GM12878 (cell line): ENCODE data around the gene MCM3. TPM values are rescaled to one million over a fixed set of nuclear protein-coding genes. Genes with fewer than 3 reads are reported as not detected.

Source experiments
- ATAC-seq: fragments of 200-7000 bp; cut with Tn5 transposase; 3 replicates; pipeline ENCODE4 v1.9.1; 2020; ENCODE audit warnings: mild to moderate bottlenecking, moderate library complexity
- BruUV-seq: library from RNA; stranded (reverse); fragments of 400-500 nt; replicated peaks from 2 replicates; lab custom pipeline; 2021; lab: Mats Ljungman, UMichigan
- CTCF ChIA-PET: fragments of 300-600 bp; sonication (Branson Sonifier 250); formaldehyde crosslinking; extraction: SDS; loops from one replicate; lab custom pipeline; 2021; ENCODE audit warnings: inconsistent platforms; lab: Yijun Ruan, JAX
- POLR2A ChIA-PET: fragments of 350-600 bp; formaldehyde crosslinking; extraction: SDS; loops from one replicate; lab custom pipeline; 2021; ENCODE audit warnings: inconsistent platforms; lab: Charles Lee
- RAD21 ChIA-PET: fragments of 300-600 bp; sonication (Branson Sonifier 250); formaldehyde crosslinking; loops from one replicate; lab custom pipeline; 2023; ENCODE audit warnings: antibody characterized with exemption; ENCODE audit not compliant: unreplicated experiment; lab: Charles Lee
- SMC1A ChIA-PET: fragments of 300-600 bp; sonication (Branson Sonifier 250); formaldehyde crosslinking; loops from one replicate; lab custom pipeline; 2023; ENCODE audit not compliant: unreplicated experiment, uncharacterized antibody; lab: Charles Lee
- DNase-seq: peaks from one replicate; pipeline ENCODE4 v3.0.0-alpha.2; 2011; ENCODE audit warnings: low read depth, low spot score
- FAIRE-seq: peaks from 3 replicates; lab custom pipeline; 2011; peaks lifted over from hg19 to GRCh38; lab: Jason Lieb, UNC
- H2AFZ ChIP-seq: 2 replicates; pipeline ENCODE4 v1.6.0; 2011; ENCODE audit warnings: low read depth, low read length, control low read depth; ENCODE audit not compliant: control insufficient read depth
- H3K27ac ChIP-seq: 2 replicates; pipeline ENCODE4 v1.5.1; 2011; ENCODE audit warnings: control low read depth; ENCODE audit not compliant: control insufficient read depth, insufficient read depth
- H3K27me3 ChIP-seq, 2 experiments: replicated peaks in 1 of 2; 2 replicates each; pipeline versions ENCODE4 v1.6.0 to v1.6.1; 2011; ENCODE audit warnings: low read length in 1 of 2; ENCODE audit not compliant: control insufficient read depth in 2 of 2, insufficient read depth in 2 of 2
- H3K36me3 ChIP-seq, 2 experiments: 2 replicates each; pipeline ENCODE4 v1.5.1; 2011; ENCODE audit warnings: low read length in 1 of 2; ENCODE audit not compliant: control insufficient read depth in 2 of 2, insufficient read depth in 2 of 2
- H3K4me1 ChIP-seq: 2 replicates; pipeline ENCODE4 v1.6.1; 2011; ENCODE audit warnings: mild to moderate bottlenecking, low read length, moderate library complexity, mixed read lengths; ENCODE audit not compliant: control insufficient read depth, insufficient read depth
- H3K4me2 ChIP-seq: 2 replicates; pipeline ENCODE4 v1.6.0; 2011; ENCODE audit warnings: control low read depth; ENCODE audit not compliant: control insufficient read depth, insufficient read depth
- H3K4me3 ChIP-seq: fragments of 200-600 bp; sonication (generic); 2 replicates; pipeline ENCODE4 v1.5.1; 2016
- H3K79me2 ChIP-seq: 2 replicates; pipeline ENCODE4 v1.6.0; 2011; ENCODE audit warnings: low read length; ENCODE audit not compliant: control insufficient read depth, insufficient read depth
- H3K9ac ChIP-seq: 2 replicates; pipeline ENCODE4 v1.8.0; 2011; ENCODE audit warnings: low read length, control low read depth, mixed read lengths; ENCODE audit not compliant: control insufficient read depth, insufficient read depth
- H3K9me3 ChIP-seq: replicated peaks from 3 replicates; pipeline ENCODE4 v1.5.1; 2011; ENCODE audit warnings: mild to moderate bottlenecking, low read length; ENCODE audit not compliant: control insufficient read depth, insufficient read depth
- H4K20me1 ChIP-seq: 2 replicates; pipeline ENCODE4 v1.6.0; 2011; ENCODE audit not compliant: control insufficient read depth, insufficient read depth
- E2F8 ChIP-seq: fragments of 450-650 bp; IDR thresholded peaks from 2 replicates; pipeline ENCODE4 v1.6.1; 2018; ENCODE audit warnings: mild to moderate bottlenecking, low read depth, moderate library complexity; ENCODE audit not compliant: partially characterized antibody
- HCFC1 ChIP-seq: fragments of 150-350 bp; IDR thresholded peaks from 2 replicates; pipeline ENCODE4 v1.6.1; 2014; ENCODE audit warnings: low read length
- PBX3 ChIP-seq: IDR thresholded peaks from 2 replicates; pipeline ENCODE4 v1.6.1; 2011; ENCODE audit warnings: mild to moderate bottlenecking, low read depth, low read length, moderate library complexity; ENCODE audit not compliant: insufficient replicate concordance
- PML ChIP-seq: IDR thresholded peaks from 2 replicates; pipeline ENCODE4 v1.6.1; 2012; ENCODE audit warnings: low read length, inconsistent platforms
- POLR2A ChIP-seq: IDR thresholded peaks from 2 replicates; pipeline ENCODE4 v1.6.1; 2011; ENCODE audit warnings: low read depth, mild to moderate bottlenecking, low read length
- ZBED1 ChIP-seq: IDR thresholded peaks from 2 replicates; pipeline ENCODE4 v1.6.1; 2016; ENCODE audit warnings: borderline replicate concordance
- WGBS: methylation state at CpG from one replicate; pipeline ENCODE4 v1.1.6; 2016; ENCODE audit warnings: low lambda C conversion rate; ENCODE audit not compliant: insufficient replicate concordance, insufficient coverage; ENCODE audit errors: missing lambda C conversion rate; 5-methylcytosine and 5-hydroxymethylcytosine counted together
- in situ Hi-C: fragments of 300-500 bp; cut with MboI; formaldehyde crosslinking; loops from 9 replicates; pipeline ENCODE4 v1.14.3; 2018; ENCODE audit warnings: mixed read lengths
- intact Hi-C: fragments of 100-400 bp; cut with micrococcal nuclease; formaldehyde crosslinking; loops from one replicate; pipeline ENCODE4 v1.14.2; 2022; ENCODE audit not compliant: unreplicated experiment
- polyA plus RNA-seq, 11 experiments: library from polyadenylated mRNA; depleted of rRNA in 4 of 11; unstranded in 6 of 11; stranded (reverse) in 5 of 11; fragments of >200 nt; fragmentation: Nextera tagmentation in 4 of 11; fragmentation: Illumina TruSeq in 1 of 11; extraction: Ambion mirVana in 4 of 11; extraction: Trizol in 1 of 11; gene quantifications; 1 replicate in 1 of 11; 2 replicates in 10 of 11; pipeline versions ENCODE4 v1.2.1 to v1.2.3, GENCODE V29; 2011 to 2016; ENCODE audit warnings: inconsistent platforms in 2 of 11, missing spikeins in 2 of 11, low read depth in 1 of 11
- total RNA-seq, 4 experiments: library from RNA; depleted of rRNA in 3 of 4; stranded (reverse); fragments of >200 nt in 3 of 4; fragmentation: Illumina TruSeq in 1 of 4; extraction: Trizol in 1 of 4; gene quantifications; 2 replicates each; pipeline versions ENCODE4 v1.2.1 to v1.2.3, GENCODE V29; 2013 to 2021
- TF ChIP-seq, protein P1 (sequence below): IDR thresholded peaks from 2 replicates; pipeline ENCODE4 v1.6.1; 2012; ENCODE audit warnings: low read depth, low read length, improper control_type of control experiment

MCM3 gene
- total and polyA plus RNA-seq, 10 of the 15 experiments (the other 5 are each of a cell fraction or from before 2014, with no cell fraction given), result 74.1 to 265 (median 214) TPM

- H3K4me3 ChIP-seq, result no peak overlapping the region
- no peaks in the 10 kb centered on the region for H3K79me2 ChIP-seq
- TF ChIP-seq E2F8 (no peak), HCFC1 (no peak), PBX3 (no peak), ZBED1 (peak; percentile 21; the same call in 1 of the 2 replicates), PML (peak; percentile 64; the same call in 1 of the 2 replicates), POLR2A (peak; percentile 37; the same call in 1 of the 2 replicates)
- TF ChIP-seq, protein P1, sequence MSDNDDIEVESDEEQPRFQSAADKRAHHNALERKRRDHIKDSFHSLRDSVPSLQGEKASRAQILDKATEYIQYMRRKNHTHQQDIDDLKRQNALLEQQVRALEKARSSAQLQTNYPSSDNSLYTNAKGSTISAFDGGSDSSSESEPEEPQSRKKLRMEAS, result no peak
- ChIA-PET RAD21 (interaction anchor here (0.9 to 5.6 kb wide), 2 partner anchors 10 to 97 kb away, joined by 5 to 51 read pairs; no protein-coding TSS in a partner anchor), CTCF (interaction anchor here (0.5 to 8.1 kb wide), 11 partner anchors 9 to 197 kb away, joined by 3 to 129 read pairs (median 6); partner anchors contain the start of gene MCM3), POLR2A (interaction anchor here (0.6 kb wide), 2 partner anchors 11 to 75 kb away, joined by 3 to 5 read pairs; no protein-coding TSS in a partner anchor), SMC1A (interaction anchor here (0.7 to 6.9 kb wide), 6 partner anchors 18 to 98 kb away, joined by 3 to 91 read pairs (median 3); partner anchors contain the start of genes IL17A and MCM3)
- in situ Hi-C loops (loop anchor here (5.0 kb wide), 1 partner anchor 98 kb away; no protein-coding TSS in a partner anchor), intact Hi-C loops (no loop called here)
- no peak overlapping the region for H3K4me2 ChIP-seq
- no peaks in the 10 kb centered on the region for H3K27me3 ChIP-seq
- FAIRE-seq (no peak), DNase-seq (no peak), ATAC-seq (no peak)
- H3K4me1 ChIP-seq, result no peaks in the 10 kb centered on the region
- H3K36me3 ChIP-seq, result peaks cover 6 to 35% of the 10 kb centered on the region in 2 experiments
- no TSS peak for BruUV-seq
- H3K27ac ChIP-seq, result no peak overlapping the region
- H2AFZ ChIP-seq, result no peak overlapping the region
- 96% methylated on average over 3 of the region's 3 CpGs for WGBS
- H4K20me1 ChIP-seq, result no peaks in the 10 kb centered on the region
- no peak overlapping the region for H3K9ac ChIP-seq
- H3K9me3 ChIP-seq, result no peaks in the 10 kb centered on the region; the same call in 2 of the 3 replicates
Observed at GRCh38 chr6:52260634-52261033, 23.9 kb downstream of the MCM3 start.
